GM19025 (cell line): ENCODE measurements around the gene CCL18.
A peak's percentile ranks its signal among the peaks of the same experiment; 100 is the strongest.
"Not testable (repeated sequence)": the region's sequence is repeated elsewhere in the genome, so short reads cannot be mapped to it uniquely, and the experiment has no call there.

Experiments
- ATAC-seq: cut with Tn5 transposase; IDR thresholded peaks from one replicate; pipeline ENCODE4 v1.9.1; 2021; ENCODE audit warnings: mild to moderate bottlenecking, low read depth, moderate library complexity; ENCODE audit not compliant: unreplicated experiment

Gene CCL18

GRCh38 chr17:36070427-36070826, 6.4 kb downstream of the CCL18 start:
- no peak for ATAC-seq

GRCh38 chr17:36071751-36072150, 7.7 kb downstream of the CCL18 start:
- ATAC-seq: no peak

- ATAC-seq: peak; percentile 59
Measured at GRCh38 chr17:36072431-36073121, 8.5 kb downstream of the CCL18 start.

GRCh38 chr17:36074365-36074764, 10.3 kb downstream of the CCL18 start:
- ATAC-seq: no peak

GRCh38 chr17:36081681-36082471, 17.8 kb downstream of the CCL18 start:
- ATAC-seq: not testable (repeated sequence)

GRCh38 chr17:36082482-36083120, 18.5 kb downstream of the CCL18 start:
- ATAC-seq: peak; percentile 63

DNA sequence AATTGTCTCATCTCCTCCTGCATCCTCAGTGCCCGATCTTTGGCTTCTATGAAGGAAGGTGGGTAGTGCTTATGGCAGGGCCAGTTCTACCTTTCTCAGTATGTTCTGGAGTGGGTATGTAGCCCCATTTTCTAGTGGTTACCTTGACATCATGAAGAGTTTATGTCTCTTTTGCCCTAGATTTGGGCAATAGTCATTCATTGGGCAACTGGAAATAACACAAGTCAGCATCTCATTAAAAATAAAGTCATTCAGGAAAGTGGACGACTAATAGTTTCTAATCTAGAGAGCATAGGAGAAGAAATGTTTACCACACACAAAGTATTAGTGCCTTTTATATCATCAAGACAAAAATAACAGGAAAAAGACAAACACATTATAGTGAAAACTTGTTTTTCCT, 19.6 kb downstream of the CCL18 start:
- not testable (repeated sequence) for ATAC-seq

DNA sequence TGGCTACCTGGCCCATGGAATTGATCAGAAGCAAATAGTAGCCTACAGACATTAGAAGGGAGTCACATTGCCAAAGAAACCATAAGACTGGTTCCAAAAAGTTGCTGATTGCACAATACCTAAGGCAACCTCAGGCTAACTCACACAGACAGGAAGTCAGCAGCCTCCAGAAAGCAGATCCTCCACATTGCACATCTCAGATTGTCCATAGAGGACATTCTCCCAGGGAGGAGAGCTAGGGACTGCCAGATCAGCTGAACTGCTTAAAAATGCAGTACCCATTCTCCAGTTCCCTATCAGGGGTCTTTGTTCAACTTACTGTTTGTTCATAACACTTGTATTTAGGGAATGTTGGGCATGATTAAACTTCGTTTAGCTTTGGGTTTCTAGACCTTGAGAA, 21.7 kb downstream of the CCL18 start:
- no peak for ATAC-seq

GRCh38 chr17:36086791-36087190, 22.7 kb downstream of the CCL18 start:
- no peak for ATAC-seq

DNA sequence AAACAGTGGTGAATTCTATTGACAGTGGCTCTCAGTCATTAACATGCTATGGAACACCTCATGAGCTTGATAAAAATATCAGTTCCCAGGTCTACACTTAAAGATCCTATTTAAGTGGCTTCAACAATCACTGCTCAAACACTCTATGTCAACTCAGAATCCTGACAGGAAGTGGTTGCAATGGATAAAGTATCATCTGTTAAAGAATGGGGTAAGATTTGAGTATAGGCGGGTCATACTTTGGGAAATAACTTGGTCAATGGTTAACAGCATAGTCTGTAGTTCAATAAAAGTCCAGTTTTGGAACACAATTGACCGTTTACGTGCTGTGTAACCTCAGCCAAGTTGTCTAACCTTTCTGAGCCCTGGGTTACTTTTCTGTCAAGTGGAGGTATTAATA, 23.4 kb downstream of the CCL18 start:
- ATAC-seq: not testable (repeated sequence)

DNA sequence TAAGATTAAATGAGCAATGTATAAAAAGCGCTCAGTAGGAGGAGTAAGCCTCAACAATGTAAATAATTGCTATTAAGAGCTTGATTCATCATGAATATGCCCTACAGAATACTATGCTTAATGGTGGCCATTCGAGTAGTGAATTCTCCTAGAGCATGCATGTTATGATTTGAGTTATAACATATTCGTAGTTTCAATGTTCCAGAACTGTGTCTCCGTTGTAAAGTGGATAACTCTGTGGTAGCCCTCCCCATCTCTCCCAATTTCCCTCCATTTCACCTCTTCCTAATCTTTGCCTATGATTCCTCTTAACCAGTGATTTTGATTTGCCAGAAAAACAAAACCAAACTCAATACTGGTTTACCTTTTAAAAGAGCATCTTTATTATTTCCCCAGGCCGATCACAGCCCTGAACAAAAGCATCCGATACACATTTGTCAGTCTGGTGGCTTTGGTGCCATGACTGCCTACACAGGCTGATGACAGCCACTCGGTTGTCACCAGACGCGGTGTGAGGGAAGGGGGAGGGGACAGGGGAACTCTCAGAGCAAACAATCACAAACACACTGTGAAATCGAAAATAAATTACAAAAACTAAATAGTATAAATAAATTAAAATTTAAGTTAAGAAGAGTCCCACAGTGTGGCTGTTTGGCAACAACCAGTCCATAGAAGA, 24.0 kb downstream of the CCL18 start:
- ATAC-seq: not testable (repeated sequence)

DNA sequence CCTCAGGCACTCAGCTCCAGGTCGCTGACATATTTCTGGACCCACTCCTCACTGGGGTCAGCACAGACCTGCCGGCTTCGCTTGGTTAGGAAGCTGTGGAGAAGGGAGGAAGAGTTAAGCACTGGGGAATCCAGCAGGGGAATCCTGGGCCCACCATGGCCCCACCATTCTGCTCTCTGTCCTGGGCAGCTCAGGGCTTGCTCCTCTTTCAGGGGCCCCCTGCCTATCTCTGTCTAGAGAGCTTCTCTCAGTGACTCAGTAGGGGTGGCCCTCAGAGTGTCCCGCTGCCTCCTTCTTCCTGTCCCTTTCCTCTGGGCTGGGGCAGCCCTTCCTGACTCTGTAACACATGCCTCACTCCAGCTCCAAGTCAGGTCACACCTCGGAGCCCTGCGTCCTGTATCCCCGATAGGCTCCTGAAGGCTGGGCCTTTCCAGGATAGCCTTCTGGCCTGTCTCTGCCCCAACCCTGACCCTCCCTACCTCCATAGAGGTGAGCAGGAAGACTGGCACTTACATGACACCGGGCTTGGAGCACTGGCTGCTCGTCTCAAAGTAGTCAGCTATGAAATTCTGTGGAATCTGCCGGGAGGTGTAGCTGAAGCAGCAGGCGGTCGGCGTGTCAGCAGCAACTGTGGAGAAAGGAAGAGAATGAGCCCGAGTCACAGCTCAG, 24.7 kb downstream of the CCL18 start:
- ATAC-seq: no peak

DNA sequence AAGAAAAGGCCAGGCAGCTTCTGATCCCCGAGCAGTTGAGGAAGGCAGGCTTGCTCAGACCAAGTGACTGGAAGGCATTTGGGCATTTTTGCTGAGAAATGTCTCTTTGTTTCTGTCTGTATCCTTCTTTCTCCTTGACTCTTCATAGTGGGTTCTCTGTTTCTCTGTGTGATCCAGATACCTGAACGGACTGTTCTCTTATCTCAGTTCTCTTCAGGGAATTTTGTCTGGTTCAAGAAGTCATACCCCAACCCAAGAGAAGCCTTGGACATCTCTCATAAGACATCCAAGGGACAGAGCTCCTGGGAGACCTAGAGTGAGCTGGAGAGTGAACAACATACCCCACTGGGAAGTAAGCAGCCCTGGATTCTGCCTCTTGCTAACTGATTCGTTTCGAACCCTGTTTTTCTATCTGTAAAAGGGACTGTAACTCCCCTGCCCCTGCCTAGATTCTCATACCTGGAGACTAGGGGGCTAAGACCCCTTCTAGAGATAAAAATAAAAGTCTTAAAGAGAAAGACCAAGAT, 25.3 kb downstream of the CCL18 start:
- ATAC-seq: no peak

DNA sequence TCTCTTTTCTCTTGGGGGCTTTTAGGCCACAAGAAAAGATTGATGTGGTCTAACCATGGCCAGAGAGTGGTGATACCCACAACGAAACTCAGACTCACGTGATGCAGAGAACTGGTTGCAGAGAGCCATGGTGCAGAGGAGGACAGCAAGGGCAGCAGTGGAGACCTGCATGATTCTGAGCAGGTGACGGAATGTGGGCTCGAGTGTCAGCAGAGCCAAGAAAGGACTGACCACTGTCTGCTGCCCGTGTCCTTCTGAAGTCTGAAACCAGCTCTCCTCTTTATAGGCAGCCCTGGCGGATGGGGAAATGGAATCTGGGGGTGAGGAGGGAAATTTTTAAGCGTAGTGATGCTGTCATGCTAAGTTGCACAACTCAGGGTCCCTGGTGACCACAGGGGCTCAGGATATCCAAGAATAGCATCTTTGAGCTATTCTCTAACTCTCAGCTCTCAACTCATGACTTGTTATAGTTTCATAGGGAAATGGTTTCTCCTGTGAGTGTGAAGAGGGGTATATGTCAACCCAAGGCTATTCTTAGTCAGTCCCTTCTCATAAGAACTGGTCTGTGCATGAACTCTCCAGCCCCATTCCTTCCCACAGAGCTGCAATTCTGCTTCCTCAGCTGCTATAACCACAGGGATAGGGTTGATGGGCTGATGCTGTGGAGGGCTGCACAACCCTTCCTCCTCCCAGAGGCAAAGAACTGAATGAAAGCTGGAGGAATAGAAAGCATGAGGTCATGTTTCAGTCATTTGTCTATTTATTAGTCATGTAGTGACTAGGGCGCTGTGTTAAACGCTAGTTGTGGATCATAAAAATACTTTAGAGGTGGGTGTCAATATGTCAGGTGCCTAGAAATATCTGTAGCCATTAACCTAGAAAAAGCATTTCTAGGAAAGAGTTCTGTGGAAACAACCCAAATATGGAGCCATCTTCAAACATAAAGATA, 26.1 kb downstream of the CCL18 start, which contains the start of gene CCL3:
Gene CCL3 (minus strand): TSS at position 256 of the 949 bp plus-strand sequence. CDS start 85 bp downstream, at position 171.
- peak; percentile 66 for ATAC-seq

DNA sequence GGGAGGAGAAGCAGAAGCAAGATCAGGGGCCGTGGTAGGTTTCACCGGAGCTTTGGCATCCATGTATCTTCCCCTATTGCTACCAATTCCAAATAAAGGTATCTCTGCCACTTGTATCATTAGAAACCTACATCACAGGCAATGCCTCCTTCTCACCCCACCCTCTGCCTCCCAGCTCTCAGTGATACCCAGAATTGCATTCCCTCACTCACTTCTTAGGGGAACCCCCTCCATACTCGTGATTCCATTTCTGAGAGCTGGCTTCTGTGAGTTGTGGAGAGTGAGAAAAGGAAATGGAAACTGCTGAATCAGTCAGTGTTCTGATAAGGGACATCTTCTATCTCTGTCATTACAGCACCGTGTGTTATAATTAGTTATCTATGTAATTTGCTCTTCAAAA, 28.2 kb downstream of the CCL18 start:
- no peak for ATAC-seq

DNA sequence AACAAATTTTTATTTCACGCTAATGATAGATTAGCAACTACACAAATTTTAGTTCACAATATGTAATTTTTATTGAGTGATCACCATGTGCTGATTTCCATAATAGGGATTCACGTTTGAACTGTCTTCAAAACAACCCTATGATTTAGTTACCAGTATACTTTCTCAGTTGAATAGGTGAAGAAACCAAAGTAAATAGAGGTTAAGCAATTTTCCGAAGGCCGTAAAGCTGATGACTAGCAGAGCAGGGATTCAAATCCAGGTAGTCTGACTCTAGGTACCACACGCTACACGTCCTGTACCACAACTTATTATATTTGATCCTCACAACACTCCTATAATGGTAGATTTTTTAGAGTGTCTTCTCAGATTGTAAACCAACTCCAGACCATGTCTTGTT, 28.6 kb downstream of the CCL18 start:
- ATAC-seq: not testable (repeated sequence)

DNA sequence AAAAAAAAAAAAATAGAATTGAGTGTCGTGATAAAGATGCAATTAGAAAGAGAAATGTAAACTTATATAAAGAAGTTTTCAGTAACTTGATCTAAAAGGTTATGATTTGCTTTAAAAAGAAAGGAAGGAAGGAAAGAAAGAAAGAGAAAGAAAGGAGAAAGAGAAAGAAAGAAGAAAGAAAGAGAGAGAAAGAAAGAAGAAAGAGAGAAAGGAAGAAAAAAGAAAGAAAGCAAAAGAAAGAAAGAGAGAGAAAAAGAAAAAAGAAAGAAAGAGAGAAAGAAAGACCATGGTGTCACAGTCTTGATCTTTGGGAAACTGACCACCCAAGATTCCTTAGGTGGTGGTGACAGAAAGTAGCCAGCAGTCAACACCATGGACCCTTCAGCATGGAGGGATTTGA, 30.2 kb downstream of the CCL18 start:
- ATAC-seq: no peak

GRCh38 chr17:36094746-36095145, 30.7 kb downstream of the CCL18 start:
- ATAC-seq: no peak

DNA sequence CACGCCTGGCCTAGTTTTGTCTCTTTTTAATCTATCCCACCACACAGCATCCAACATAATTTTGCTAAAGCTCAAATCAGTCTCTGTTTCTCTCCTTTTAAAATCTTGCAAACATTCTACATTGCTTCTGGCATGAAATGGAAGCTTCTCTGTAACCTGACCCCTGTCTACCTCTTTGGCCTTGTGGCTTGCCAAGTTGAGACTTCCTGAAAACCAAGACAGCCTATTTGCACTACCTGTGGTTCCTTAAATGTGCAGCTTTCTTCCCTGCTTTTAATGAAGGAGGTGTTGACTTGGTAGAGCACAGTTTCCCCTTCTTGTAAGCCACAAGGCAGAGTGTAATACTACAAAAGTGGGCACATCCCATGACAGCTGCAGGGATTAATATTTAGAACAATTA, 31.9 kb downstream of the CCL18 start:
- ATAC-seq: no peak
